ENCODE results near the gene GAREM1.

Gene GAREM1

DNA sequence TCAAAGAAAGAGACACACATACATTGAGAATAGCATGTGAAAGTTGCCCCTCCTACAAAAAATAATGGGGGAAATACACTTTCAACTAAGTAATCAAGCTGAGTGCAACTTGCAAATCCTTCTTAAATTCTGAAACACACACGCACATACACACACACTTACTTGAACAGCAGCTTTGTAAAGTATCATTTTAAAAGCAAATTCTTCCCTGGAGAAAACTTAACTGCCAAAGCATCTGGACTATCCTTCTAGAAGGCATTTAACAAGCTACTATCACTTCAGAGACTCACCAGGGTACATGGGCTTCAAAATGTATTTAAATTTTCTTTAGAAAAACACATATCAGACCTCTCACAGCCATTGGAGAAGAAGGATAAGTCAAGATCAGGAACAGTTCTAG is 15.3 kb downstream of the GAREM1 start:
- no peak for DNase-seq

DNA sequence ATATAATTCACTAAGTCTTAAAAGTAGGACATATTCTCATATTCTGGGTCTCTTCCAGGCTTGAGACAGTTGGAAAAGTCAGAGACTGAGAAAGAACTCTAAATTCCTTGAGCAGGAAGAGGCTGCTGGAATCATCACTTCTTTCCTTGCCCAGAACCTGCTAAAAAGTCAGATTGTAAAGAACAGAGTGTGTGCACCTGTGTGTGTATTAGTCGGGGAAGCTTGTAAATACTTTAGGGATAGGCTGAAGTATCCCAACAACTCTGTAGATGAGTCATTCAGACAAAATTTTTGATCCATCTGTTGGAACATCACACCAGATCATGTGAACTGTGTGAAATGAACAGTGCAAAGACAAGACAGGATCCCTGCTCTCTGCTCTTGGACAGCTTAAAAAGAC is 16.1 kb downstream of the GAREM1 start:
- no peak for DNase-seq

DNA sequence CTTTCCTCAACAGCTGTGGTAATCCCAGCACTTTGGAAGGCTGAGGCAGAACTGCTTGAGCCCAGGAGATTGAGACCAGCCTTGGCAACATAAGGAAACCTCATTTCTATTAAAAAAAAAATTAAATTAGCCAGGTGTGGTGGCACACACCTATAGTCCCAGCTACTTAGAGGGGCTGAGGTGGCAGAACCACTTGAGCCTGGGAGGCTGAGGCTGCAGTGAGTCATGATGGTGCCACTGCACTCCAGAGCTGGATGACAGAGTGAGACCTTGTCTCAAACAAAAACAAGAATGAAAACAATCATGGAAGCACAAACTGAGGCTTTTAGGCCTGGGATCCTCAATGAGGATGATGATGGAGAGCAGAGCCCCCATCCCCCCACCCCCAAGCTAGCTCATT is 19.8 kb downstream of the GAREM1 start:
- no peak for DNase-seq

DNA sequence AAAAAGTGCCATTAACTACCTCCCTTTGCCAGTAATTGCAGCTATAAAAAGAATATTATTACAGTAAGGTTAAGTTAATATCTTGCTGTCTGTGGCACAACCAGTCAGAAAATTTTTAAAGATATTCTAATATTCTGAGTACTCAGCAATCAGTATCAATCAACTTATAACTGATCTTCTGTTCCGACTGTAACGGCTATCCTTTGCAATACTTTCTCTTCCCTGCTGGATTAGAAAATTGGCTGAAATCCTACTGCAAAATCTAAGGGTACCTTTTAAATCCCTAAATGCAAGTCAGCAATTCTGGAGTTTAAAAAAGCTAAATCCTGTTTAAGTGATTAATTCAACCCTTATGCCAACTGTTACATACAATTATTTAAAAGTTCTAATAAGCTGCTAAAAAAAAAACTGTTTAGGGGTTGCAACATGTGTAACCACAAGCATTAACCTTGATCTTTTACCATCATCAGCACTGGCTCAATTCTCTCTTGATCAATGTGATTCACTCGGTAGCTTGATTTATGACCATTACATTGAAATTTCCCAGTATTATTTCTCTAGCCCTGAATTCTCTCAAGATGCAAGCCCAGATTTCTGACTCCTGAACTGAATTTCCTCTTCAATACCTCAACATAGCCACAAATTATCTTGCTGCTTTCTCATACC is 20.5 kb downstream of the GAREM1 start:
- no peak for DNase-seq

DNA sequence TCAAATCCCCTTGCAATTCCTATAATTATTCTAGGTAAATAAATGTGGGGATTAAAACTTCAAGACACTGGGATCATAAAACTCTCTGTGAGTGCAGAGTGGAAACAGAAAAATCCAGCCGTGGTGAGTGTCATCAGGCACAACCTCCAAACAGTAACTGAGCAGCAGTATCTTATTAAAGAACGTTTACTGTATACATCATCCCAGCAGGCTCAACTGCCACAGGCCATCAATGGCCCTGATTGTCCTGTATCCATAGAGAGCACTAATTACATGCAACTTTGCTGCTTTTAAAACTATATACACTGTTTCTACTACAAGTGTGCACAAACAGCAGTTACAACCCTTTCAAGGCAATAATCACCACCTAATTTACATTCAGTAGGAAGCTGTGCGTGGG is 23.9 kb downstream of the GAREM1 start:
- no peak for DNase-seq

DNA sequence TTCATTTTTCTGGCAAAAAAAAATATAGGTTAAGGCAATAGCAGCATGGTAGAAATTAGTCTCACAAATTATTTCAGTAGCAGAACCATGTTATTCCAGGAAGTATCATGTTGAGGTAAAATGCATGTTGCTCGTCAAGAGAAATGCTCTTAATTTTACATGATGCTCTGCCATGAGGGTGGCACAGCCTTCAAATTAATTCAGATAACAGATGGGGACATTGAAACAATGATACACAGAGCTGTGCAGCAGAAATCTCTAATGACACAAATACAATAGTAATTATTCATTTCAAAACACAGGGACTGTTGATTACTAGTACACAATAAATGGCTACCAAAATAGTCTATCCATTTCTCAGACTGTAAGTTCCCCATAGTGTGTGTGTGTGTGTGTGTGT is 24.8 kb downstream of the GAREM1 start:
- no peak for DNase-seq

DNA sequence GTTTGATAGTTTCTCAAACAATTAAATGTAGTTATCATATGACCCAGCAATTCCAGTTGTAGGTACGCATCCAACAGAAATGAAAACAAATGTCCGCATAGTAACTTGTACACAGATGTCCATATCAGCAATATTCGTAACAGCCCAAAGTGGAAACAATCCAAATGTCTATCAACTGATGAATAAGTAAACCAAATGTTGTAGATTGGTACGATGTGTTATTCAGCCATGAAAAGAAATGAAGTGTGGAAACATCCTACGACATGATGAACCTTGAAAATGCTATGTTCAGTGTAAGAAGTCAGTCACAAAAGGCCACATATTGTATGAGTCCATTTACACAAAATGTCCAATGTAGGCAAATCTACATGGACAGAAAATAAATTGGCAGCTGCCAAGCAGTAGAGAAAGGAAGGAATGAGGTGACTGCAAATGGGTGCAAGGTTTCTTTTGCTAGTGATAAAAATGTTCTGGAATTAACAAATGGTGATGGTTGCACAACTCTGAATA is 26.9 kb downstream of the GAREM1 start:
- DNase-seq, result no peak

DNA sequence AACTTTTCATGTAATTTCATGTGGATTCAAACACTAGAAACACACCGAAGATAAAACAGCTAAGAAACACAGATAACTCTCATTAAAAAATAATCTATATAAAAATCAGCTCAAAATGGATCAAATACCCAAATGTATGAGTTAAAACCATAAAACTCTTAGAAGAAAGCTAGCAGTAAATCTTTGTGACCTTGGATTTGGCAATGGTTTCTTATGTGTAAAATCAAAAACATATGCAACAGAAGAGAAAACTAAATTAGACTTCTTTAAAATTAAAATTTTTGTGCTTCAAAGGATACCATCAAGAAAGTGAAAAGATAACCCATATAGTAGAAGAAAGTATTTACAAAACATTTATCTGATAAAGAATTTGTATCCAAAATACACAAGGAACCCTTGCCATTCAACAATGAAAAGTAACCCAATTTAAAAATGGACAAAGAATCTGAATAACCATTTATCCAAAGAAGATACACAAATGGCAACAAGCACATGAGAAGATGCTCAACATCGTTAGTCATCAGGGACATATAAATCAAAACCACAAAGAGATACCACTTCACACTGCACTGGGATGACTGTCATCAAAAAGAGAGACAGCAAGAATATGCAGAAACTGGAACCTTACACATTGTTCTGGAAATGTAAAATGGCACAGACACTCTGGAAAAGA is 27.5 kb downstream of the GAREM1 start:
- no peak for DNase-seq

DNA sequence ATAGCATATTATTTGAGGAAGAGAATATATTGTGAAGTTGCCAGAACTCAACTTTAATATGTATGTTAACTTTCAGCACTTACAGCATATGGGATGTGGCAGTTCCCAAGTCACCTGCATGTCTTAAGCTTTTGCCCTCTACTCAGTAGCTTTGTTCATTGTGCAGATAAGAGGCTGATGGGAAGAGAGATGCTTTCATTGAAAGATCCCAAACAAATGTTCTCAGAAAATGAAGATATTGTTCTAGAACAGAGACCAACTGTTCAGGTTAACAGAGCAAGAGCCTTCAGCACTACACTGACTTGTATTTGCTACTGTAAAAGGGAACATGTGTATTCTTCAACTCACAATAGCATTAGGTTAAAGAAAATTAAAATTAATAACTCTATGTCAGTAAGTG is 28.1 kb downstream of the GAREM1 start:
- no peak for DNase-seq

DNA sequence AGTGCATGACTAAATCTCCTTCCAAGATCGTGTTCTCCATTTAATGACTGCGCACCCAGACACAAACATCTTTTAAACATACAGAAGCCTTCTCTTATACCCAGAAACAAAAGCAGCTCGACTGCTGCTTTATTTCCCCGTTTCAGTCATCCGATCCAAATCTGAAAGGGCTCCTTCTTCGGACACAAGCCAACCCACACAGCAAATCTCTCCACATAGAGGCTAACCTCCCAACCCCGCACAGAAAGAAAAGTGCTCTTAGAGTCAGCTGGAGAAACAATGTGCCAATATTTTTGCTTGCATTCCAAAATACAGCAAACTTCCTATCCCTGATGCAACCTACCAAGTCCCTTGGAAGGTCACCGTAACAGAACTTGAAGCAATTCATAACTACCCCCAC is 29.1 kb downstream of the GAREM1 start:
- no peak for DNase-seq

DNA sequence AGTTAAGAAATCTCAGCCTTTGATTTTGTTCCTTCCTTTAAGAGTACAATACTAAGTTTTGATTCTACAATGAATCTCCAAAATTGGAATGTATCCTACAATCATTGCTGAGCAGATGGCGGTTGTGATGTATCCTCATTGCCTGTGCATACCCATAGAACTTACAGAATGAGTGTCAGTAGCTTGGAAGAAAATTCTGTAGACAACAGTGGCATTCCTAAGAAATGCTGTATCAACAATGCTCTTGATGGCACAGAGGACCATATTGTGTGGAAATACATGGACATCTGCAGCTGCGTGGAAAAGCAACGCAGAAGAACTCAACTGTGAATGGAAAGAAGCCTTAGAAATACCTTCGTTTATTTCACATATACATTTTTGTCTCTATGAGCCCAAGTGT is 30.2 kb downstream of the GAREM1 start:
- DNase-seq, result no peak

DNA sequence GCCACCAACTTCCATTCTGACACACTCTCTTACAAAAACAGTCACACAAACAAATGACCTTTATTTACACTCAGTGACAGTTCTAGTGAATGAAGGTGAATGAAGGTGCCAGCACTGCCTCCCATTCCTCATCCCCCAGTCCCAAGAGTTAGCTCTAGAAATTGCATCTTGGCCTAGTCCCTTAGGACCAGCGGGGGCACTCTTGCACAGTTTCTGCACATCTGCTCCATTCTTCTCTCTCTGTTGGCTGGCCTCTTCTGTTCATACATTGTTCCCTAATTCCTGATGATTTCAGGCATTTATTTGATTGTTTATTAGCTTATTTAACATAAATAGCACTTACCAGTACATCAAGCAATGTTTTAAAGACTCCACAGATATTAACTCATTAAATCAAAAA is 30.9 kb downstream of the GAREM1 start:
- no peak for DNase-seq

DNA sequence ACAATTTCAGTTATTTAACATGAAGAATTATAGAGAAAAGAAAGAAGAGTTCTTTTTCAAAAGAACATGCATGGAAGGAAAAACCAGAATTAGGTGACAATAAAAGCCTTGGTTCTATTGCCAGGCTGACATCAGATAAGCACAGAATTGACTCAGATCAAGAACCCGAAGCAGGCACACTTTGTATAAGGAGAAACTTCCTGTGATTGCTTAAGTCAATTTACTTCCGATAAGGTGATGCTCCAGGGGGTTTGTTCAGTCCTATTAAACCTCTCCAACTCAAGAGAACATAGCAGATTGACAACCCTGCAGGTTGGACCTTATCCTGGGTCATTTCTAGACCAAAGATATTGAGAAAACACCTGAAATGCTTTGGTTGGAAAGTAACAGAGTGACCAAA is 31.4 kb downstream of the GAREM1 start:
- DNase-seq, result no peak

DNA sequence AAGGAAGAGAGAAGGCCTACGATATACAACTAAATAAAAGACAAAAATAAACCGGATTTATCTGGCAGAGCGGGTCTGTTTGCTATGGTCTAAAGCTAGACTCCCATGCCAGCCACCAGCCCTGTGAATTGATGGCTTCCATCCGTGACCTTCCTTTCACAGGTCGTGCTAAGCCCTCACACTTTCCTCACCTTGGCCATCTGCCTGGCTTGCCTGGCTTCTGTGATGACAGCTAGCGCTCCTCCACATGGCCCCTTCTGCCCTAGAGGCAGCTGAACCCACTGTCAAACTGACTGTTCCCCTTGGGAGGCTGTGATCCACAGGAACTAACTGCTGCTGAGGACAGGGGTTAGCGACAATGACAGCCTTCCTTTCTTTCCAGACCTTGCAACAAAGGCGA is 32.5 kb downstream of the GAREM1 start:
- no peak for DNase-seq

DNA sequence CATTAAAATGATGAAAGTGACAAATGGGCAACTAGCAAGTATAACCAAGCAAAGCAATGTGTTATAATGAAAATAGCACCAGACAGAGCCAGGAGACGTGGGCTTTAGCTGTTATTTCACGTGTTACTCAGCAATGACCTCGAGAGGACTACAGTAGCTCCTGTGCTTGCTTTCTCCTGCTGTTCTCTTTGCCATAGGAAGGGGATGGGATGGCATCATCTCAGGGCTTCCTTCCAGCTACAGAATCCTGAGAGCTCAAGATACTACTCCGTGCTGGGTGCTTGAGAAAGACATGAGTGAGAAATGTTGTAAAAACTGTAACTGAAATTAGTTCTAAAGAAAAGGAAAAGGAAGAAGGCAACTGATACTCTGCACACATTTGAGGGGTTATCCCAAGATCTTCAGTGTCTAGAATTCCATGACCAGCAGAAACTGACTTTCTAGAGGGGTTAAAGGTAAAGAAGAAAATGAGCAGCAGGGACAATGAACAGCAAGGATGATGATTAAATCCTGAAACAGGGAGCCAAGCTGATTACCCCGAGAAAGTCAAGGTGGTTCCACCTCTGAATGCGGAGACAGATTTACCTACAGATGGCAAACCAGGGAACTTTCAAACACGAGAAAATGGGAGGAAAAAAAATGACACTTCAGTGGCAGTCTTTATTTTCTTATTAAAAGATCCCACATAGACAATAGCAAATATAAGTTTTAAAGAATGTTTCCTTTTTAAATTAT is 33.4 kb downstream of the GAREM1 start:
- DNase-seq, result no peak

DNA sequence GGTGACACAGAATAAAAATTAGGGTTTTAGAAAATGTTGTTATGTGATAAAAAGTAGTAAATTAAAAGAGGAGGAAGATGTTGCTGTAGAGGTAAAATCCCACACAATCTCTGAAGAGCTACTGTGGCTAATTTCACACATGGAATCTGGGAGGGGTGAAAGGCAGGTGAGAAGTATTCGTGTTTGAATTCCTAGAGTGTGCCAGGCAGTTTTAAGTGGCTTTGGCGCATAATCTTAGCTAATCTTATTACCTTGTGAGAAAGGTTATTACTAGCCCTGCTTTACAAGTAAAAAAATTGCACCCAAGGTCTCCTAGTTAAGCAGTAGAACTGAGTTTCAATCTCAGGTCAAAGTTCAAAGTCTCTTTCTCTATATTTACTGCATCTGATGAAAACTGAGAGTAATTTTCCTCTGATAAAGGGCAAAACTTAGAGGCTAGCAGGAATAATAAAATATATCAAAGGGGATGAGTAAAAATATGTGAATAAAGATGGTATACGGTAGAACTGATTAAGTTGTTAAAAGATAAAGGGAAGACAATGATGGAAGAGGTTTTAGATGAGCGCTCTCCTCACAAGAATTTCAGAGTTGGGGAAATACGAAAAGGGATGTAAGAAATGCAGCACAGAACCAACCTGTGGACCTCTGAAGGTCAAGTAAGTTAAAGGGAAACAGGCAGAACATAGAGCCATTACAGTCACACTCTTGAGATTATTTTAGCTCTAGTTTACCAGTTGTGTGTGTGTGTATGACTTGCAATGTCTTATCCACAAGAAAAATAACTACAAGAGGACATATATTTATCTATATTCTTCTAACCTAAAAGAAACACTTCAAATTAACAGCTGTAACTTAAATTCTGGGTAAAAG is 34.8 kb downstream of the GAREM1 start:
- no peak for DNase-seq

DNA sequence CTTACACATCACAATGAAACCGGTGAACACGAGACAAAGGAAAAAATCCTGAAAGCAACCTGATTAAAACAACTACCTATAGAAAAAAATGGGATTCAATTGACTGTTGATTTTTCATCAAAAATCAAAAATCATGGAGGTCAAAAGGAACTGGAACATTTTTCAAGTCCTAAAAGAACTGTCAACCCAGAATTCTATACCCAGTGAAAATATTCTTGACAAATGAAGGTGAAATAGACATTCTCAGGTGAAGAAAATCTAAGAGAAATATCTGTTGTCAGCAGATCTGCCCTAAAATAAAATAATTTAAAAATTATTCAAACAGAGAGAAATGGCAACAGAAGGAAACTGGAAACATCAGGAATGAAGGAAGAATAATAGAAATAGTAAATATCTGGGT is 38.9 kb downstream of the GAREM1 start:
- DNase-seq, result no peak

DNA sequence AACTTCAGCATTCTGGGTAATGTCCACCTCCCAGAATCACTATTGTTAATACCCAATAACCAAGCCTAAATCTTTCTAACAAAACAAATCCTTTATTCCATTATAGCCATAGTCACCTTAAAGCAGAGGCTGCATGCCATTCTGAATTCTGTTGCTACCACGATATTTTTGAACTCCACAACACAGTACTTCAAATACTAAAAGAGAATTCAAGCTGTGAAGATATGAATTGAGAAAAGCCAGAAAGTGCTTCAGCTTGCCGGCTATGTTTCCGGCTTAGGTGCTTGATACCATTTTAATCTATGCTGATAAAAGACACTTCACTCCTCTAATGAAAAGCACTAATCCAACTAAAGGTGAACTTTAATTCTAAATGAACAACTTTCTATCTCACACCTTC is 41.3 kb downstream of the GAREM1 start:
- no peak for DNase-seq

DNA sequence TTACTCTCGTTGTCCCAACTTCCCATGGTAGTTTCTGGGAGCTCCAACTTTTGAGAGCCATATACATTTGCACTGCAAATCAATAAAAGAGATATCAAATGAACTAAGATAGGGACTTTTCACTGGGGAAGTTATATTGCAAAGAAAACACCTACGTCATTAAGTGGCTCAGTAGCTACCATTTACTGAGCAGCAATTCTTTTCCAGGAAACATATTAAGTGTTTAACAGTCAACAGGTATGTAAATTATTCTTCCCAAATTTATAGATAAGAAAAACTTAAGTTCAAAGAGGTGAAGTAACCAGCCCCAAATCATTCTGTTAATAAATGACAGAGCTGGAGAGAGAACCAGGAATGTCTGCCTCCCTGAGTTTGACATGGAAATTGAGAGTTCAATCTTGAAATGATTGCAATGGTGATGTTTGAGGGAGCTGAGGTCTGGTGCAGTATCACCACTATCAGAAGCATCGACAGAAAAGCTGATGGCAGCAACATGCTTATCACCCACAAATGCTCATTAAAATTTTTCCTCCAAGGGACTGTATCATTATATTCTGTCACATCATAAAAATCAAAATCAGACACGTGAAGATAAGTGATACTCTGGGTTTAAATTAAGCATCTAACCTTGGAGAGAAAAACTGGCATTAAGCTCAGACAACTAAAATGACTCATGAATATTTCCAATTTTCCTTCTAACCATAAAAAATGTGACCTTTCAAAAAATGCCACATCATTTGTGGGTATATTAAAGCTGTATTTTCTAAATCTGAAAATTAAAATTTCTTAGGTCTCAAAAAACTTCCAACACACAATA is 43.4 kb downstream of the GAREM1 start:
- no peak for DNase-seq

DNA sequence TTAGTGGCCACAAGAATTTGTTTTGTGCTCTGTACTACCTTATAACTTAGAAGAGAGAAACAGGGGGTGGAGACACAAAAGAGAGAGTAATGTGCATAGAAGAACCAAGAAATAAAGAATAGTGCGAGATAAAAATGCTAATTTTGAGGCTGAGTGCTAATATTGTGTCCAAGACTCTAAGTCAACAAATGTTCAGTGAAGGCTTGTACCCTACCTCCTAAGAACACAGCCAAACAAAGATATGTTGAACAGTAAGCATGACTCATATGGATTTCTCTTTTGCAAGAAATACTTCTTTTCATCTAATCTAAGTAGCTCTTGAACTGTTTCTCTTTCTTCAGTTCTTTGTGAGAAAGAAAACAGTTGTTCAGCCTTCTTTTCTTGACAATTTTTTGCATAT is 45.2 kb downstream of the GAREM1 start:
- no peak for DNase-seq

DNA sequence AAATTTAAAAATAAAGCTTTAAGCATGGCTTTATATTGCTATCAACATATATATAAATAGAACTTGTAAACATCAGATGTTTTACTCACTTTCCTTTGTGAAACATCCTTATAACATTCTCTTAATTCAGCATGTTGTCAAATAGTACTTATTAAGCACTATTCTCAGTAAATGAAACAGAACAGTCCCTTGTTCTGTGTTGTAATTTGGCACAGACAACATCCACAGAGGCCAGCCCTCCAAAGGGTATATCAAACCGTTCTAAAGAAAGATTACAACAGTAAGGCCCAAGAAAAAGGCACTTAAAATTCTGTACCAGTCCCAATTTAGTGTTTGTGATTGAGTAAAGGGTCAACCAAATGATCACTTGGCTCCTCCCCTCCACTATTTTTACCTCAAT is 46.0 kb downstream of the GAREM1 start:
- no peak for DNase-seq
